Suprapubic skin (tissue), 4 donors: ENCODE data around the gene GARIN5B. TPM values are rescaled to one million over a fixed set of nuclear protein-coding genes. Genes with fewer than 3 reads are reported as not detected.
"Not testable (repeated sequence)": the region's sequence is repeated elsewhere in the genome, so short reads cannot be mapped to it uniquely, and the experiment has no call there.

Source experiments
- DNase-seq, 2 donors: peaks; one replicate each; pipeline ENCODE4 v3.0.0-alpha.2; 2019; ENCODE audit warnings: low spot score in 2 of 2
- H3K27ac ChIP-seq: fragments of 200-600 bp; sonication (generic); one replicate; pipeline ENCODE4 v1.5.1; 2019
- H3K27me3 ChIP-seq: fragments of 200-600 bp; sonication (generic); one replicate; pipeline ENCODE4 v1.5.1; 2019
- H3K36me3 ChIP-seq: fragments of 200-600 bp; sonication (generic); one replicate; pipeline ENCODE4 v1.5.1; 2019
- H3K4me1 ChIP-seq: fragments of 200-600 bp; sonication (generic); one replicate; pipeline ENCODE4 v1.5.1; 2019
- H3K4me3 ChIP-seq: fragments of 200-600 bp; sonication (generic); one replicate; pipeline ENCODE4 v1.5.1; 2019; ENCODE audit warnings: mild to moderate bottlenecking
- H3K9me3 ChIP-seq: fragments of 200-600 bp; sonication (generic); one replicate; pipeline ENCODE4 v1.5.1; 2019
- CTCF ChIP-seq, 2 donors: fragments of 200-600 bp in 1 of 2; fragments of 450-650 bp in 1 of 2; sonication (generic) in 1 of 2; IDR thresholded peaks; one replicate each; pipeline ENCODE4 v1.5.1; 2016 to 2019; ENCODE audit warnings: antibody characterized with exemption in 2 of 2, mild to moderate bottlenecking in 1 of 2, moderate library complexity in 1 of 2
- EP300 ChIP-seq: sonication (generic); formaldehyde crosslinking; IDR thresholded peaks from one replicate; pipeline ENCODE4 v1.6.1; 2017; ENCODE audit warnings: antibody characterized with exemption
- POLR2A ChIP-seq, 2 donors: fragments of 450-650 bp; IDR thresholded peaks; one replicate each; pipeline ENCODE4 v1.6.1; 2017; ENCODE audit warnings: antibody characterized with exemption in 2 of 2, mild to moderate bottlenecking in 2 of 2, moderate library complexity in 2 of 2
- POLR2AphosphoS5 ChIP-seq, 3 donors: sonication (generic); formaldehyde crosslinking; IDR thresholded peaks; one replicate each; pipeline ENCODE4 v1.6.1; 2017; ENCODE audit warnings: antibody characterized with exemption in 3 of 3
- WGBS: methylation state at CpG from one replicate; pipeline ENCODE4 v1.1.5; 2018; 5-methylcytosine and 5-hydroxymethylcytosine counted together
- total RNA-seq, 4 donors: library from RNA; depleted of rRNA; stranded (reverse); fragments of >200 nt; gene quantifications; one replicate each; pipeline ENCODE4 v1.1.0, GENCODE V29; 2016

GARIN5B gene
- total RNA-seq, 4 donors from 2014 or later: not detected

GRCh38 chr19:55333870-55334269, 29.2 kb downstream of the GARIN5B start:
- TF ChIP-seq POLR2AphosphoS5 (IDR thresholded peaks at IDR 0.05): no peak
- no peak for DNase-seq
- Histone ChIP-seq H3K36me3 (no peaks in the 10 kb centered on the region), H3K9me3 (no peaks in the 10 kb centered on the region), H3K4me1 (peaks cover 9% of the 10 kb centered on the region), H3K27ac (no peak overlapping the region), H3K4me3 (no peak overlapping the region), H3K27me3 (peaks cover 12% of the 10 kb centered on the region)
- WGBS: 80% methylated on average over 11 of the region's 11 CpGs

- 87% methylated on average over 6 of the region's 6 CpGs for WGBS
- H3K36me3 ChIP-seq, H3K27ac ChIP-seq, H3K4me3 ChIP-seq, DNase-seq, H3K4me1 ChIP-seq, H3K9me3 ChIP-seq: not testable (repeated sequence)
- H3K27me3 ChIP-seq: peaks cover 12% of the 10 kb centered on the region
Measured at GRCh38 chr19:55329791-55330190, 33.3 kb downstream of the GARIN5B start.

- DNase-seq: not testable (repeated sequence)
Measured at GRCh38 chr19:55328774-55329318, 34.2 kb downstream of the GARIN5B start.

GRCh38 chr19:55325172-55325571, 37.9 kb downstream of the GARIN5B start, which contains the start of gene TMEM150B:
Gene TMEM150B (minus strand): TSS chr19:55325341. CDS start chr19:55321036, 4,305 bp downstream.
- Histone ChIP-seq H3K4me1 (no peaks in the 10 kb centered on the region), H3K27ac (no peak within 1 kb of the TSS), H3K4me3 (no peak within 1 kb of the TSS), H3K9me3 (no peaks in the 10 kb centered on the region), H3K27me3 (peaks cover 9% of the 10 kb centered on the region), H3K36me3 (no peaks in the 10 kb centered on the region)
- no peak for DNase-seq
- TF ChIP-seq POLR2A (IDR thresholded peaks at IDR 0.05) (no peak), CTCF (IDR thresholded peaks at IDR 0.05) (no peak), POLR2AphosphoS5 (IDR thresholded peaks at IDR 0.05) (no peak), EP300 (no peak)
- WGBS: 80% methylated on average over 14 of the region's 14 CpGs

More at GRCh38 chr19:55328774-55329318, 34.2 kb downstream of the GARIN5B start:
- H3K27me3 ChIP-seq, H3K9me3 ChIP-seq, H3K4me3 ChIP-seq, H3K27ac ChIP-seq, H3K4me1 ChIP-seq, H3K36me3 ChIP-seq: not testable (repeated sequence)
- 63% methylated on average over 4 of the region's 4 CpGs for WGBS

- DNase-seq: no peak
- no peak overlapping the region for H3K27ac ChIP-seq
- H3K9me3 ChIP-seq: no peaks in the 10 kb centered on the region
- H3K27me3 ChIP-seq: peaks cover 14% of the 10 kb centered on the region
- no peaks in the 10 kb centered on the region for H3K4me1 ChIP-seq
- 67% methylated on average over 6 of the region's 6 CpGs for WGBS
- no peak for TF ChIP-seq CTCF (IDR thresholded peaks at IDR 0.05)
- no peak for TF ChIP-seq POLR2AphosphoS5 (IDR thresholded peaks at IDR 0.05)
- no peak for TF ChIP-seq POLR2A (IDR thresholded peaks at IDR 0.05)
- TF ChIP-seq EP300: no peak
- H3K4me3 ChIP-seq: no peak overlapping the region
- H3K36me3 ChIP-seq: no peaks in the 10 kb centered on the region
Measured at GRCh38 chr19:55324662-55325061, 38.4 kb downstream of the GARIN5B start.

- H3K4me1 ChIP-seq: no peaks in the 10 kb centered on the region
- TF ChIP-seq POLR2A (IDR thresholded peaks at IDR 0.05) (no peak), CTCF (IDR thresholded peaks at IDR 0.05) (no peak), POLR2AphosphoS5 (IDR thresholded peaks at IDR 0.05) (no peak)
- no peaks in the 10 kb centered on the region for H3K36me3 ChIP-seq
- no peaks in the 10 kb centered on the region for H3K9me3 ChIP-seq
- 58% methylated on average over 11 of the region's 12 CpGs for WGBS
- no peak overlapping the region for H3K27ac ChIP-seq
- no peak for DNase-seq
- peaks cover 16% of the 10 kb centered on the region for H3K27me3 ChIP-seq
- no peak overlapping the region for H3K4me3 ChIP-seq
Measured at GRCh38 chr19:55322204-55322885, 40.7 kb downstream of the GARIN5B start.
